Fibroblast of skin of right biceps (primary cell): ENCODE data around the gene DNMT3A.

ENCODE experiments used
- DNase-seq: peaks from one replicate; pipeline ENCODE4 v3.0.0-alpha.2; 2013

The DNMT3A gene

GRCh38 chr2:25254961-25255360 is 86.8 kb downstream of the DNMT3A start:
- DNase-seq, result no peak

- no peak for DNase-seq
Measured at GRCh38 chr2:25253153-25253626, 88.5 kb downstream of the DNMT3A start.

GRCh38 chr2:25252291-25253152 is 89.2 kb downstream of the DNMT3A start:
- peak; percentile 75 for DNase-seq

GRCh38 chr2:25251422-25252273 is 90.1 kb downstream of the DNMT3A start:
- peak; percentile 51 for DNase-seq

GRCh38 chr2:25251071-25251421 is 90.7 kb downstream of the DNMT3A start:
- no peak for DNase-seq

- peak; percentile 92 for DNase-seq
Measured at GRCh38 chr2:25250331-25251070, 91.2 kb downstream of the DNMT3A start.

GRCh38 chr2:25249785-25250184 is 91.9 kb downstream of the DNMT3A start:
- DNase-seq, result no peak

- no peak for DNase-seq
Measured at GRCh38 chr2:25247792-25248512, 93.8 kb downstream of the DNMT3A start.

GRCh38 chr2:25246558-25247290 is 95.0 kb downstream of the DNMT3A start:
- no peak for DNase-seq

- no peak for DNase-seq
Measured at GRCh38 chr2:25246001-25246400, 95.7 kb downstream of the DNMT3A start.

GRCh38 chr2:25245141-25245540 is 96.6 kb downstream of the DNMT3A start:
- DNase-seq, result no peak

GRCh38 chr2:25243995-25244394 is 97.7 kb downstream of the DNMT3A start:
- no peak for DNase-seq

- no peak for DNase-seq
Measured at GRCh38 chr2:25241452-25241851, 100.3 kb downstream of the DNMT3A start.

GRCh38 chr2:25240636-25241035 is 101.1 kb downstream of the DNMT3A start:
- no peak for DNase-seq

- DNase-seq, result no peak
Measured at GRCh38 chr2:25238920-25239319, 102.8 kb downstream of the DNMT3A start.

- no peak for DNase-seq
Measured at GRCh38 chr2:25237764-25238163, 104.0 kb downstream of the DNMT3A start.

GRCh38 chr2:25236736-25237135 is 105.0 kb downstream of the DNMT3A start:
- DNase-seq, result no peak

- no peak for DNase-seq
Measured at GRCh38 chr2:25234738-25235137, 107.0 kb downstream of the DNMT3A start.

- no peak for DNase-seq
Measured at GRCh38 chr2:25233916-25234605, 107.7 kb downstream of the DNMT3A start.

- no peak for DNase-seq
Measured at GRCh38 chr2:25232248-25232825, 109.4 kb downstream of the DNMT3A start.

GRCh38 chr2:25230948-25231311 is 110.8 kb downstream of the DNMT3A start:
- no peak for DNase-seq
